Endothelial cell of umbilical vein (primary cell): ENCODE results near the gene ALX3. TPM values are rescaled to one million over a fixed set of nuclear protein-coding genes. Genes with fewer than 3 reads are reported as not detected.

Experiments used
- BruUV-seq: library from RNA; stranded (reverse); fragments of 400-500 nt; replicated peaks from 2 replicates; lab custom pipeline; 2021; lab: Mats Ljungman, UMichigan
- CTCF ChIA-PET: fragments of 300-600, 350-600 bp; sonication (Branson Sonifier 250); formaldehyde crosslinking; loops from one replicate; lab custom pipeline; 2021; ENCODE audit warnings: antibody characterized with exemption, inconsistent platforms; lab: Charles Lee
- POLR2A ChIA-PET: fragments of 300-600, 350-600 bp; sonication (Branson Sonifier 250); formaldehyde crosslinking; loops from one replicate; lab custom pipeline; 2021; ENCODE audit warnings: antibody characterized with exemption, inconsistent platforms; lab: Charles Lee
- DNase-seq: peaks from one replicate; pipeline ENCODE4 v3.0.0-alpha.2; 2011; ENCODE audit warnings: low read depth, low spot score
- FAIRE-seq: peaks from 2 replicates; lab custom pipeline; 2011; peaks lifted over from hg19 to GRCh38; lab: Jason Lieb, UNC
- H2AFZ ChIP-seq: 2 replicates; pipeline ENCODE4 v1.6.0; 2012; ENCODE audit warnings: low read depth, low read length, control low read depth, inconsistent platforms
- H3K27ac ChIP-seq: 2 replicates; pipeline ENCODE4 v1.5.1; 2011; ENCODE audit warnings: low read depth, mild to moderate bottlenecking, control low read depth, low read length, moderate library complexity; ENCODE audit not compliant: insufficient read depth
- H3K27me3 ChIP-seq, 2 experiments: 2 replicates each; pipeline versions ENCODE4 v1.6.0 to v1.6.1; 2011; ENCODE audit warnings: low read length in 2 of 2, mixed read lengths in 1 of 2; ENCODE audit not compliant: control insufficient read depth in 2 of 2, insufficient read depth in 2 of 2
- H3K36me3 ChIP-seq, 2 experiments: 2 replicates in 1 of 2; 3 replicates in 1 of 2; pipeline ENCODE4 v1.5.1; 2011; ENCODE audit warnings: low read length in 2 of 2, mild to moderate bottlenecking in 1 of 2, moderate library complexity in 1 of 2; ENCODE audit not compliant: control insufficient read depth in 2 of 2, insufficient read depth in 2 of 2; ENCODE audit errors: extremely low read depth in 1 of 2
- H3K4me1 ChIP-seq: 3 replicates; pipeline ENCODE4 v1.5.1; 2011; ENCODE audit warnings: mild to moderate bottlenecking, low read length; ENCODE audit not compliant: control insufficient read depth, insufficient read depth; ENCODE audit errors: extremely low read depth
- H3K4me2 ChIP-seq: 2 replicates; pipeline ENCODE4 v1.6.1; 2011; ENCODE audit warnings: low read length, control low read depth, mixed read lengths; ENCODE audit not compliant: insufficient read depth
- H3K4me3 ChIP-seq, 3 experiments: fragments of 200-600 bp in 1 of 3; sonication (generic), shearing (Covaris generic) in 1 of 3; replicated peaks in 1 of 3; 2 replicates each; pipeline ENCODE4 v1.5.1; 2011 to 2016; ENCODE audit warnings: control low read depth in 3 of 3, low read length in 3 of 3, mild to moderate bottlenecking in 2 of 3, inconsistent platforms in 1 of 3, low read depth in 1 of 3, moderate library complexity in 1 of 3; ENCODE audit not compliant: insufficient read depth in 1 of 3
- H3K79me2 ChIP-seq: 2 replicates; pipeline ENCODE4 v1.6.0; 2012; ENCODE audit warnings: low read length, inconsistent platforms; ENCODE audit not compliant: control insufficient read depth, insufficient read depth
- H3K9ac ChIP-seq: replicated peaks from 2 replicates; pipeline ENCODE3; 2011; ENCODE audit warnings: low read length, control low read depth; ENCODE audit not compliant: insufficient read depth; ENCODE audit errors: extremely low read depth
- H3K9me1 ChIP-seq: replicated peaks from 3 replicates; pipeline ENCODE4 v1.6.0; 2011; ENCODE audit warnings: mild to moderate bottlenecking, low read length; ENCODE audit not compliant: control insufficient read depth, insufficient read depth; ENCODE audit errors: extremely low read depth
- H3K9me3 ChIP-seq: replicated peaks from 2 replicates; pipeline ENCODE4 v1.5.1; 2012; ENCODE audit warnings: low read length, inconsistent platforms; ENCODE audit not compliant: control insufficient read depth, insufficient read depth
- H4K20me1 ChIP-seq: replicated peaks from 2 replicates; pipeline ENCODE3; 2011; ENCODE audit warnings: mild to moderate bottlenecking, low read length; ENCODE audit not compliant: control insufficient read depth, insufficient read depth; ENCODE audit errors: extremely low read depth
- EZH2 ChIP-seq: IDR thresholded peaks from 2 replicates; pipeline ENCODE4 v1.6.1; 2012; ENCODE audit warnings: borderline replicate concordance, low read depth, mild to moderate bottlenecking, moderate library complexity, low read length, inconsistent platforms; ENCODE audit not compliant: severe bottlenecking
- FOS ChIP-seq: IDR thresholded peaks from 2 replicates; pipeline ENCODE4 v1.6.1; 2011; ENCODE audit warnings: mild to moderate bottlenecking, low read length, moderate library complexity, borderline replicate concordance; ENCODE audit not compliant: insufficient read depth
- GATA2 ChIP-seq: IDR thresholded peaks from 2 replicates; pipeline ENCODE4 v1.7.0; 2011; ENCODE audit warnings: low read depth, mild to moderate bottlenecking, moderate library complexity, mixed read lengths, low read length; ENCODE audit not compliant: insufficient read length, insufficient read depth
- JUN ChIP-seq: IDR thresholded peaks from 2 replicates; pipeline ENCODE4 v1.6.1; 2011; ENCODE audit warnings: borderline replicate concordance, low read depth; ENCODE audit not compliant: insufficient read length, insufficient read depth
- MYC ChIP-seq: IDR thresholded peaks from one replicate; pipeline ENCODE4 v1.6.1; 2011; ENCODE audit warnings: mild to moderate bottlenecking, low read depth, low read length
- POLR2A ChIP-seq: IDR thresholded peaks from 2 replicates; pipeline ENCODE4 v1.6.1; 2012; ENCODE audit warnings: low read depth, mild to moderate bottlenecking, control low read depth, low read length
- POLR2AphosphoS5 ChIP-seq: IDR thresholded peaks from 2 replicates; pipeline ENCODE4 v1.6.1; 2012; ENCODE audit warnings: low read depth, mild to moderate bottlenecking, control low read depth, low read length, moderate library complexity; ENCODE audit not compliant: insufficient read depth
- dilution Hi-C: fragments of 300-500 bp; cut with MboI; formaldehyde crosslinking; loops from one replicate; pipeline ENCODE4 v1.15.0; 2019; ENCODE audit warnings: low sequenced_read_pairs; ENCODE audit not compliant: extremely low pct_ligation_motif_present
- intact Hi-C: fragments of 100-400 bp; cut with micrococcal nuclease; formaldehyde crosslinking; loops from one replicate; pipeline ENCODE4 v1.10.0; 2022
- polyA plus RNA-seq, 4 experiments: library from polyadenylated mRNA; depleted of rRNA in 3 of 4; stranded (reverse) in 3 of 4; unstranded in 1 of 4; fragments of >200 nt; gene quantifications; 2 replicates each; pipeline versions ENCODE4 v1.2.1 to v1.2.3, GENCODE V29; 2011 to 2012; ENCODE audit warnings: missing spikeins in 1 of 4
- total RNA-seq: library from RNA; stranded (reverse); gene quantifications from 2 replicates; pipeline ENCODE4 v1.2.3, GENCODE V29; 2021
- TF ChIP-seq, protein P1 (sequence below), 2 donors: IDR thresholded peaks; 1 replicate in 1 of 2; 2 replicates in 1 of 2; pipeline ENCODE4 v1.5.1; 2011; ENCODE audit warnings: low read length in 2 of 2, mild to moderate bottlenecking in 2 of 2, moderate library complexity in 2 of 2, control low read depth in 1 of 2, inconsistent platforms in 1 of 2, low read depth in 1 of 2; ENCODE audit not compliant: insufficient read depth in 1 of 2; ENCODE audit errors: extremely low read depth in 1 of 2

ALX3 gene
- total and polyA plus RNA-seq, 2 donors (not counting 3 experiments of a cell fraction or from before 2014, with no cell fraction given), result not detected

- POLR2A ChIA-PET, result interaction anchor here (1.0 kb wide), 1 partner anchor 305 kb away, joined by 4 read pairs; the partner anchor contains the start of gene RBM15
- no peak for FAIRE-seq
Measured at GRCh38 chr1:110034040-110034450, 36.4 kb downstream of the ALX3 start.

More at GRCh38 chr1:110034040-110034450, 36.4 kb downstream of the ALX3 start:
- Histone ChIP-seq H3K9me3 (no peaks in the 10 kb centered on the region), H3K27me3 (no peaks in the 10 kb centered on the region), H3K4me2 (peak overlapping the region; percentile 89), H3K9me1 (no peaks in the 10 kb centered on the region), H3K9ac (peak overlapping the region; percentile 36), H3K36me3 (peaks cover 4 to 11% of the 10 kb centered on the region in 2 experiments), H4K20me1 (no peaks in the 10 kb centered on the region), H2AFZ (peak overlapping the region; percentile 96), H3K4me1 (peaks cover 9% of the 10 kb centered on the region), H3K79me2 (peaks cover 26% of the 10 kb centered on the region), H3K4me3 (peak overlapping the region; percentile 57 to 82 (median 76)), H3K27ac (no peak overlapping the region)
- dilution Hi-C loops (no loop called here), intact Hi-C loops (loop anchor here (5.0 to 10.0 kb wide), 2 partner anchors 939 to 1473 kb away; partner anchors contain the start of gene TMEM167B)
- DNase-seq, result no peak
- TSS peak; percentile 72 for BruUV-seq
- TF ChIP-seq JUN, result no peak
- no peak for TF ChIP-seq GATA2
- TF ChIP-seq MYC, result no peak
- no peak for TF ChIP-seq EZH2
- no peak for TF ChIP-seq POLR2AphosphoS5
- TF ChIP-seq, protein P1, sequence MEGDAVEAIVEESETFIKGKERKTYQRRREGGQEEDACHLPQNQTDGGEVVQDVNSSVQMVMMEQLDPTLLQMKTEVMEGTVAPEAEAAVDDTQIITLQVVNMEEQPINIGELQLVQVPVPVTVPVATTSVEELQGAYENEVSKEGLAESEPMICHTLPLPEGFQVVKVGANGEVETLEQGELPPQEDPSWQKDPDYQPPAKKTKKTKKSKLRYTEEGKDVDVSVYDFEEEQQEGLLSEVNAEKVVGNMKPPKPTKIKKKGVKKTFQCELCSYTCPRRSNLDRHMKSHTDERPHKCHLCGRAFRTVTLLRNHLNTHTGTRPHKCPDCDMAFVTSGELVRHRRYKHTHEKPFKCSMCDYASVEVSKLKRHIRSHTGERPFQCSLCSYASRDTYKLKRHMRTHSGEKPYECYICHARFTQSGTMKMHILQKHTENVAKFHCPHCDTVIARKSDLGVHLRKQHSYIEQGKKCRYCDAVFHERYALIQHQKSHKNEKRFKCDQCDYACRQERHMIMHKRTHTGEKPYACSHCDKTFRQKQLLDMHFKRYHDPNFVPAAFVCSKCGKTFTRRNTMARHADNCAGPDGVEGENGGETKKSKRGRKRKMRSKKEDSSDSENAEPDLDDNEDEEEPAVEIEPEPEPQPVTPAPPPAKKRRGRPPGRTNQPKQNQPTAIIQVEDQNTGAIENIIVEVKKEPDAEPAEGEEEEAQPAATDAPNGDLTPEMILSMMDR (IDR thresholded peaks at IDR 0.05; ENCODE audit: extremely low read depth in 1 of 2, insufficient read depth in 1 of 2, low read depth in 1 of 2, low read length in 2 of 2), result no peak
- no peak for TF ChIP-seq POLR2A
- TF ChIP-seq FOS, result no peak
- CTCF ChIA-PET, result interaction anchor here (0.8 to 2.0 kb wide), 10 partner anchors 11 to 502 kb away, joined by 4 to 12 read pairs (median 6); partner anchors contain the start of gene AHCYL1
